GM12878 (cell line): ENCODE measurements around the gene RFX1. TPM values are rescaled to one million over a fixed set of nuclear protein-coding genes. Genes with fewer than 3 reads are reported as not detected.

ENCODE experiments used
- ASH2L ChIP-seq: fragments of 300-600, 200-600 bp; sonication (generic); IDR thresholded peaks from 2 replicates; pipeline ENCODE4 v1.6.1; 2017; ENCODE audit warnings: low read depth, mild to moderate bottlenecking, borderline replicate concordance
- CBX3 ChIP-seq: fragments of 200-600 bp; sonication (generic); IDR thresholded peaks from 2 replicates; pipeline ENCODE4 v1.6.1; 2016; ENCODE audit warnings: low read depth, borderline replicate concordance
- CUX1 ChIP-seq: IDR thresholded peaks from 2 replicates; pipeline ENCODE4 v1.6.1; 2012; ENCODE audit warnings: improper control_type of control experiment, low read depth, low read length; ENCODE audit not compliant: insufficient replicate concordance
- E2F8 ChIP-seq: fragments of 450-650 bp; IDR thresholded peaks from 2 replicates; pipeline ENCODE4 v1.6.1; 2018; ENCODE audit warnings: mild to moderate bottlenecking, low read depth, moderate library complexity; ENCODE audit not compliant: partially characterized antibody
- EGR1 ChIP-seq, 2 experiments: IDR thresholded peaks; 1 replicate in 1 of 2; 2 replicates in 1 of 2; pipeline ENCODE4 v1.6.1; 2011 to 2012; ENCODE audit warnings: low read depth in 2 of 2, low read length in 2 of 2, borderline replicate concordance in 1 of 2, mild to moderate bottlenecking in 1 of 2, moderate library complexity in 1 of 2
- FOS ChIP-seq: IDR thresholded peaks from 3 replicates; pipeline ENCODE4 v1.6.1; 2011; ENCODE audit warnings: borderline replicate concordance; ENCODE audit not compliant: insufficient read length; ENCODE audit errors: extremely low read depth
- IKZF2 ChIP-seq, 2 experiments: fragments of 450-650 bp; IDR thresholded peaks; 2 replicates each; pipeline ENCODE4 v1.6.1; 2017; ENCODE audit warnings: mild to moderate bottlenecking in 2 of 2, moderate library complexity in 2 of 2
- MAX ChIP-seq: IDR thresholded peaks from 2 replicates; pipeline ENCODE4 v1.6.1; 2012; ENCODE audit warnings: low read depth, low read length, improper control_type of control experiment
- MXI1 ChIP-seq: fragments of 150-350 bp; IDR thresholded peaks from 2 replicates; pipeline ENCODE4 v1.6.1; 2011; ENCODE audit warnings: low read depth, mild to moderate bottlenecking, inconsistent platforms, low read length, improper control_type of control experiment
- NFYB ChIP-seq: IDR thresholded peaks from 2 replicates; pipeline ENCODE4 v1.6.1; 2011; ENCODE audit warnings: low read depth, mild to moderate bottlenecking, low read length, improper control_type of control experiment, moderate library complexity; ENCODE audit not compliant: insufficient read depth
- NR2F1 ChIP-seq: fragments of 450-650 bp; conservative IDR thresholded peaks from 2 replicates; pipeline ENCODE4 v1.6.1; 2017; ENCODE audit warnings: mild to moderate bottlenecking
- PAX5 ChIP-seq: IDR thresholded peaks from 2 replicates; pipeline ENCODE4 v1.6.1; 2011; ENCODE audit warnings: low read depth, low read length, borderline replicate concordance
- TBL1XR1 ChIP-seq: IDR thresholded peaks from 2 replicates; pipeline ENCODE4 v1.6.1; 2012; ENCODE audit warnings: low read depth, low read length, improper control_type of control experiment
- TCF3 ChIP-seq: IDR thresholded peaks from 2 replicates; pipeline ENCODE4 v1.6.1; 2012; ENCODE audit warnings: low read depth, mild to moderate bottlenecking, low read length, borderline replicate concordance; ENCODE audit not compliant: insufficient read depth
- ZBED1 ChIP-seq: IDR thresholded peaks from 2 replicates; pipeline ENCODE4 v1.6.1; 2016; ENCODE audit warnings: borderline replicate concordance
- ZBTB40 ChIP-seq: fragments of 450-650 bp; IDR thresholded peaks from 2 replicates; pipeline ENCODE4 v1.6.1; 2016; ENCODE audit warnings: mild to moderate bottlenecking, moderate library complexity, borderline replicate concordance
- polyA plus RNA-seq, 11 experiments: library from polyadenylated mRNA; depleted of rRNA in 4 of 11; unstranded in 6 of 11; stranded (reverse) in 5 of 11; fragments of >200 nt; fragmentation: Nextera tagmentation in 4 of 11; fragmentation: Illumina TruSeq in 1 of 11; extraction: Ambion mirVana in 4 of 11; extraction: Trizol in 1 of 11; gene quantifications; 1 replicate in 1 of 11; 2 replicates in 10 of 11; pipeline versions ENCODE4 v1.2.1 to v1.2.3, GENCODE V29; 2011 to 2016; ENCODE audit warnings: inconsistent platforms in 2 of 11, missing spikeins in 2 of 11, low read depth in 1 of 11
- total RNA-seq, 4 experiments: library from RNA; depleted of rRNA in 3 of 4; stranded (reverse); fragments of >200 nt in 3 of 4; fragmentation: Illumina TruSeq in 1 of 4; extraction: Trizol in 1 of 4; gene quantifications; 2 replicates each; pipeline versions ENCODE4 v1.2.1 to v1.2.3, GENCODE V29; 2013 to 2021

The RFX1 gene
- total and polyA plus RNA-seq, 10 of the 15 experiments (the other 5 are each of a cell fraction or from before 2014, with no cell fraction given), result 0.05 to 11.0 (median 1.5) TPM

- TF ChIP-seq CUX1 (no peak), NFYB (no peak), TBL1XR1 (no peak), ZBED1 (no peak), FOS (no peak), CBX3 (no peak), MXI1 (no peak), ZBTB40 (no peak), NR2F1 (peak; percentile 95), IKZF2 (IDR thresholded peaks at IDR 0.05) (peak; percentile 62 to 89), TCF3 (0 out of 2 replicates have a peak, but pooled peaks have one; percentile 49), MAX (0 out of 2 replicates have a peak, but pooled peaks have one; percentile 19), E2F8 (no peak), ASH2L (no peak), EGR1 (IDR thresholded peaks at IDR 0.05; ENCODE audit: borderline replicate concordance in 1 of 2, low read depth in 2 of 2, low read length in 2 of 2) (no peak), PAX5 (0 out of 2 replicates have a peak, but pooled peaks have one; percentile 16)
These were observed 844 bp upstream of the RFX1 start (continued) for GRCh38 chr19:14006766-14007562.
